NCI-H2107 treated with DMSO at 0.1 percent for 48 hours (cell line): ENCODE data around the gene SPON2.

Experiments
- DNase-seq: peaks from one replicate; lab custom pipeline; 2025; ENCODE audit not compliant: unreplicated experiment; lab: John Stamatoyannopoulos, UW

The SPON2 gene

DNA sequence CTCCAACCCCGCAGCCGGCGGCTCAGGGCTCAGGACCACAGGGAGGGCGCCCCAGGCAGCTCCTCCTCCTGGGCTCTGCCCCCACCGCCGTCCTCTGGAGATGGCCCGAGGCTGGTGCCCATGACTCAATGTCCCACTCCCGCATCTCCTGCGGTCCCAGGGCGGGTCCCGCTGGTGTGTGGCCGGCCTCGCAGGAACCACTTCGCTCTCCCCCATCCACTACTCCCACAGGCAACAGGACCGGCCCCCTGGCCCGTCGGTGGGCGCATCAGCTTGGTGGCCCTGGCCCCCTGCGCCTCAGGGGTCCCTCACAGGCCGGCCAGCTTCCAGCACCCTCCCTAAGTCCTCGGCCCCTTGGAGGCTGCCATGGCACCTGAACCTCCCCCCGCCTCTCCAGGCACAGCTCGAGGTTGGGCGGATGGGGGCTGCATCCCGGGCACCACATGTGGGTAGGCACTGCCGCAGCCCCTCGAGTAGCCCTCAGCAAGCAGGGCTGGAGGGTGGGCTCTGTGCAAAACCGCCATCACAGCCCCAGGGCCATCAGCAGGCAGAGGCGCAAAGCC lies 22.8 kb upstream of the SPON2 start:
- no peak for DNase-seq

DNA sequence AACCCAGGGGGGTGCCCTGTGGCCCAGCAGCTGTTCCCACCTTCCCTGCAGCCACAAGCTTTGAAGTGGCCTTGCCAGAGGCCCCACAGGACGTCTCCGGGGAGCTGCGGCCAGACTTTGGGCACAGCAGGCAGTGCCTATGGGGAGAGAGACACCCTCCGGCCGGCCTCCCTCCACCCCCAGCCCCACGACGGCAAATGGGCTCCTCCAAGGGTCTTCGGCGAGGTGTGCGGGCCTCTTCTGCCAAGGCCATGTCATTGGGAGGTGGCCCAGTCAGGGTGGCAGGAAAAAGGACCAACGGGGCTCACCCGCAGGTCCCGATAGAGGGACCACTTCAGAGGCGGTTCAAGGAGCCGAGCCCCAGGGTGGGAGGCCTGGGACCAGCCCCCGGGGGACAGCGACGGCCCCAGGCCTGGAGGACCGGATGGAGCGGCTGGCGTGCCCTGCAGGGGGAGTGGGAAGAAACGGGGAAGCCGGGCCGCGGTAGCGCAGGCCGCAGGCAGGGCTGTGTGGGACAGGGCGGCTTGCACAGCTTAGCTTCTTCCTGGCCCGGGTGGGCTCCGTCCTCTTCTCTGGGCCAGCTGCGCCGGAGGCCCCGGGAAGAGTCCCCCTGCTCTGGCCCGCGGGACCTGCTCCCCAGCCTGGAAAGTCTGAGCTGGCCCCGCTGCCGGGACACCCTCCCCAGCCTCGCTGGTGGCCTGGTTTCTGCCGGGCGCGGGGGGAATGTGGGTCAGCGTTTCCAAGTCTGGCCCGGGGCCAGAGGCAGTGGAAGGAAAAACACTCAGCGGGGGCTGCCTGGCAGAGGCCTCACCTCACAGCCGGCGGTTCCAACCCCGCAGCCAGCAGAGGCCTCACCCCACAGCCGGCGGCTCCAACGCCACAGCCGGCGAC lies 21.9 kb upstream of the SPON2 start:
- DNase-seq = no peak

DNA sequence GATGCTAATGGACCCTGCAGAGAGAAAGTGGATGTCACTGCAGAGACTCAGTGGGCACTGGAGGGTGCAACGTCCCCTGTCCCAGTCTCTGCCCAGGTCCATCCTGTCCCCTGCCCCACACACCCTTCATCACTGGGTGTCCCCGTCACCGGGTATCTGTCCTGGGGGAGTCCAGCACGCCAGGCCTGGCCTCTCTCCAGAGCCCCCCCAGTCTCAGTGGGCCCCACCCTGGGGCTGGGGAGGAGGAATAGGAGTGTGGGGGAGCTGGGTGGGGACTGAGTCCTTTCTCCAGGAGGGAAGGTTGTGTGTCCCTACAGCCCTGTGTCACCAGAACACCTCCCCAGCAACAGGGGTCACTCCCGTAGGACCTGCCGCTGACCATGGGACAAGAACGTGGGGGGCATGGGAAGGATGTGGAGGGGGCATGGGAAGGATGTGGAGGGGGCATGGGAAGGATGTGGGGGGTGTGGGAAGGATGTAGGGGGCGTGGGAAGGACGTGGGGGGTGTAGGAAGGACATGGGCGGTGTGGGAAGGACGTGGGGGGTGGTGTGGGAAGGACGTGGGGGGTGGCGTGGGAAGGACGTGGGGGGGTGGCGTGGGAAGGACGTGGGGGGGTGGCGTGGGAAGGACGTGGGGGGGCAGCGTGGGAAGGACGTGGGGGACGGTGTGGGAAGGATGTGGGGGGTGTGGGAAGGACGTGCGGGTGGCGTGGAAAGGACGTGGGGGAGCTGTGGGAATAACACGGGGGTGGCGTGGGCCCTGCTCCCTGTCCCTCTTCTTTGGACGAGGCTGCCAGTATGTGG lies 21.0 kb upstream of the SPON2 start:
- no peak for DNase-seq

DNA sequence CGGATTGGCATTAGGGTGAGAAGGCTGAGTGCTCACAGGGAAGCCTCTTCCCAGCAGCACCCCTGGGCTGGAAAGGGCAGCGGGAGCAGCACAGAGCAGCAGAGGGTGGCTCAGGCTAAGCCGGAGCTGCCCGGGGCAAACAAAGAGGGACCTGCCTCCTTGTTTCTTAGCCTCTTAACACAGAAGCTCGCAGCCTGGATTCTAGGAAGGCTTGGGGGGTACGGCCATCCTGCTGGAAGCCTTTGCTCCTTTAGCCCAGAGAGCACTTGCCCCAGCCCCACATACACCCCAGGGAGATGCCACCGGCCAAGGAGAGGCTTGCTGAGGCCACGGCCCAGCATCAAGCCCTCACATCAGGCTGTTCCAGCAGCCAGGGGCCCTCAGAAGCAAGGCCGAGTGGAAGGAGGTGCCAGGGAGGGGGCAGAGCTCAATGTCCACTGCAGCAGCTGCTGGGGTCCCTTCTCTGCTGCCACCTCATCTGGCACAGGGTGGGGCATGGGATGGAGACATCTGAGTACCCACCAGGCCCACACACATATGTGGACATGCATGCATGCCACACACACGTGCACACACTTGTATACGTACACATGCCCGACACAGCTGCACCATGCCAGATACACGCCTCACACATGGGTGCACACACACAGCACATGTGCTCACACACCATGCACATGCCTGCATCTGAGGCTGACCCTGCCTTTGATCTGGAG lies 20.3 kb upstream of the SPON2 start:
- no peak for DNase-seq

DNA sequence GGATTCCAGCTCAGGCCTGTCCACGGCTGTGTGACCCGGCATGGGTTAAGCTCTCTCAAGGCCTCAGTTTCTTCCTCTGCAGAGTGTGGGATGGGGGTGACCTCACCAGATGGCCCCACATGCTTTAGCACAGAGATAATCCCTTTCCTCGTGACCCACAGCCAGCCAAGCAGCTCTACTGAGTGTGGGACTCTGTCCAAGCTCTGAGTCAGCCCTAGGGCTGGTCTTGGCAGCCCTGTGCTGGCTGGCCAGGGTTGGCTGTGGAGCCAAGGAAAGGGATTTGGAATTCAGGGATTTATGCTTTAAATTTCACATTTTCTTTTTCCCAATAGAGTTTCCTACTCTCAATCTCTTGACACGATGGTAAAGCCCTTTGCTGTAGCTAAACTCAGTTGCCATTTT lies 19.7 kb upstream of the SPON2 start:
- DNase-seq = no peak

DNA sequence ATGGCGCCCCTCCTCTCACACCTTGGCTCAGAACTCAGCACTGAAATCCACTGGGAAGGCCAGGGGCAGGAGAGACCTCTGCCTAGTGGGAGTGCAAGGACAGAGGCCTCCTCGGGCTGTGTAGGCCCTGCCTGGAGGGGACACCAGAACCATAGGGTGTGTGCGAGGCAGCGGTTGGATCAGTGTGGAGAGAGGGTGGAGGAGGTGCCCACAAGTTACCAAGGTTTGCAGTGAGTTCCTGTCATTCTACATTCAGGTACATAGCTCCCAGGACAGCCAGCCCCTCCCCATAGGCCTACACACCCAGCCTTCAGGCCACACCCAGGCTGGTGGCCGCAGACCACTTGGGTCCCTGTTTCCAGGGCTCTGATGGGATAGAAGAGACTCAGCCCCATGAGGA lies 19.2 kb upstream of the SPON2 start:
- DNase-seq = no peak

DNA sequence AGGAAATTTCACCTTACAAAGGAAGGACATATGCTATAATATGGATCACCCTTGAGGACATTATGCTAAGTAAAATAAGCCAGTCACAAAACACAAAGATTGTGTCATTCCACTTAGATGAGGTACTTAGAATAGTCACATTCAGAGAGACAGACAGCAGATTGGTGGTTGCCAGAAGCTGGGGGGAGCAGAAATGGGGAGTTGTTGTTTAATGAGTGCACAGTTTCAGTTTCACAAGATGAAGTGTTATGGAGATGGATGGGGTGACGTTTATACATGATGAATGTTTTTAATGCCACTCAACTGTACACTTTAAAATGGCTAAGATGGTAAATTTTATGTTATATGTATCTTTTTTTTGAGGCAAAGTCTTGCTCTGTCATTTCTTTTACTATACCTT lies 14.8 kb upstream of the SPON2 start:
- no peak for DNase-seq

DNA sequence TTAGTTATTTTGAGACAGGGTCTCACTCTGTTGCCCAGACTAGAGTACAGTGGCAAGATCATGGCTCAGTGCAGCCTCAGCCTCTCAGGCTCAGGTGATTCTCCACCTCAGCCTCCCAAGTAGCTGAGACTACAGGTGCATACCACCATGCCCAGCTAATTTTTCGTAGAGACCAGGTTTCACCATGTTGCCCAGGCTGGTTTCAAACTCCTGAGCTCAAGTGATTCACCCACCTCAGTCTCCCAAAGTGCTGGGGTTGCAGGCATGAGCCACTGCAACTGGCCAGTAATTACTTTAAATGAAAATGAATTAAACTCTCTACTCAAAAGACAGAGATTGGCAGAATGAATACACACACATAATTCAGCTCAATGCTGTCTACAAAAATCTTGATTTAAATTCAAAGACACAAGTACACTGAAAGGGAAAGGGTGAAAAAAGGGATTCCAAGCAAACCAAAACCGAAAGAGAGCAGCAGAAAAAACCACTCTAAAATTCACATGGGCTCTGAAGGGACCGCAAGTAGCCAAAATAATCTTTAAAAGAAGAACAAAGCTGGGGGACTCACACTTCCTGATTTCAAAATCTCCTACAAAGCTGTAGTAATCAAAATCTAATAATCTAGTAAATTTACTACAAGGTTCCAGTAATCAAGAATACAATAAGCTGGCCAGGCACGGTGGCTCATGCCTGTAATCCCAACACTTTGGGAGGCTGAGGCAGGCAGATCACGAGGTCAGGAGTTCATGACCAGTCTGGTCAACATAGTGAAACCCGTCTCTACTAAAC lies 11.8 kb upstream of the SPON2 start:
- DNase-seq = no peak

DNA sequence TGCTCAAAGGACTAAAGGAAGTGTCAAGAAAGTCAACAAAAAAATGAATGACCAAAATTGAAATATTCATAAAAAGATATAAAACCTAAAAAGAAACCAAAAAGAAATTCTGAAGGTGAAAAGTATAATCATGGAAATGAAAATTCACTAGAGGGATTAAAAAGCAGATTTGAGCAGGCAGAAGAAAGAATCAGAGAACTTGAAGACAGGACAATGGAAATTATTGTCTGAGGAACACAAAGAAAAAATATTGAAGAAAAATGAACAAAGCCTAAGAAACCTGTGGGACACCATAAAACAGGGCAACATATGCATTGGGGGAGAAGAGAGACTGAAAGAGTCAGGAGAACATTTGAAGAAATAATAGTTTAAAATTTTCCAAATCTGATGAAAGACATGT lies 9.9 kb upstream of the SPON2 start:
- DNase-seq = no peak

DNA sequence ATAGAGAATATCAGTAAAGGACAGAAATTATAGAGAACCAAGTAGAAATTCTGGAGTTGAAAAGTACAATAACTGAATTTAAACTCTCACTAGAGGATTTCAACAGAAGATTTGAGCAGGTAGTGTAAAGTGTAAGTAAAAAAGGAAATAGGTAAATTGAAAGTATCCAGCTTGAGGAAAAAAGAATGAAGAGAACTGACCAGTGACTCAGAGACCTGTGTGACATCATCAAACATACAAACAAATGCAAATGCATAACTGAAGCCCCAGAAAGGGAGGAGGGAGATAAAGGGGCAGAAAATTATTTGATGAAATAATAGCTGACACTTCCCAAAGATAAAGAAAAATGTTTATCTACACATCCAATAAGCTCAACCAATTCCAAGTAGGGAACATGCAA lies 8.3 kb upstream of the SPON2 start:
- DNase-seq = no peak

DNA sequence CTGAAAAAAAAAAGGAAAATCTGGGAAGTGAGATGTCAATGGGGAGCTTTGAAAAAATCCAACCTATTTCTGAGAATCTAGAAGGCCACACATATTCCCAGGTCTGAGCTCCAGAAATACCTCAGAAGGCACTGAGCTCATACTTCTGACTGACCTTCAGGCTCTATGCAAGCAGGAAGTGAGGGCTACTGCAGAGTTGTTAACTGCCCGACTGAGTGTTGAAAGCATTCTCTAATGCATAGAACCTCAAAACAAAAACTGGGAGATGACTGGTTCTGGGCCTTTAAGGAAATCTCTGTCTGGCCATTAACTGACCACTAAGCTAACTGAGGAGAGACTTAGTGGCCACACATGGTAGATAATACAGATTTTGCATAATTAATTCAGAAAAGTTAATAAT lies 7.6 kb upstream of the SPON2 start:
- DNase-seq = no peak

DNA sequence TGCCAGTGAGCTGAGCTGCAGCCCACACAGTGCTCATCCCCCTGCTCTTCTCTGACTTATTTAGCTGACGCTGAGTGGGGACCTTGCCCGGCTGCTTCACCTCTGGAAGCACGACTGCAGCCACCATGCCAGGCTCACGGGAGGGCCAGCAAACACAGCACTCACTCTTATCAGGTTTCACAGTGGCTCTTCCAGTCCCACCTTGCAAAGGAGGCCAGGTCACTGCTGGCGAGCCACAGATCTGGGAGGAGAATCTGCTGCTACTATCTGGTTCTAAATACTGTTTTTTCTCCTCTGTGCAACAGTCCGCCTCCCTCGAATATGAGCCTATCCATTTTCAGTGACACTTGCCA lies 6.7 kb upstream of the SPON2 start:
- no peak for DNase-seq

DNA sequence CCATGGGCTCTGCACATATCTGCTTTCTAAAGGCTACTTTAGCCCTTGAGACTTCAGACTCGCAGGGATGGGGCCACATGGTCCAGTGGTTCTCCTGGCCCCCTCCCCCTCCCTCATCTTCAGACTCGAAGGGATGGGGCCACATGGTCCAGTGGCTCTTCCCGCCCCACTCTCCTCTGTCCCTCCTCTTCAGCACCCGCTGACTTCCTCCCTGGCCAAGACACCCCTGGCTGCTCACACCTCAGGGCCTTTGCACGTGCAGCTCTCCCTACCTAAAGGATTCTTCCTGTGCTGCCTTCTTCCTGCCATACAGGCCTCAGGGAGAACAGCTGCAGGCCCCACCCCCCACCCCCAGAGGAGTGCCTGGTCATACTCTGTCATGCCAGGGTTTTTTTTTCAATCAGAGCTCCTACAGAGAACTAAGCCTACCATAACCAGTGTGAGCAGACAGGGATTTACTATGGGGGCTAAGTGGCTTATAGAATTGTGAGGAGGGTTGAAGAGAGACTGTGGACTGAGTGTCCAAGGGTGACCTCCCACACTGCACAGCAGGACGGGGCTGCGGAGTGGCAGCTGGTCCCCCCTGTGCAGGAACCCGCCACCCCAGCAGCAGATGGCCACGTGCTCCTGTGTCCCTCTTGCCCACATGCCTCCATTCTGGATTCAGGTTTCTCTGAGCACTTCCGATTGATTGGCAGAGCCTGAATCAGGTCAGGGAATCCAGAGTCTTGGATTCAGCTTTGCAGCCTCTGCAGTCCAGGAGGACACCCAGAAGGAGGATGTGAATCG lies 6.1 kb upstream of the SPON2 start:
- DNase-seq = no peak

DNA sequence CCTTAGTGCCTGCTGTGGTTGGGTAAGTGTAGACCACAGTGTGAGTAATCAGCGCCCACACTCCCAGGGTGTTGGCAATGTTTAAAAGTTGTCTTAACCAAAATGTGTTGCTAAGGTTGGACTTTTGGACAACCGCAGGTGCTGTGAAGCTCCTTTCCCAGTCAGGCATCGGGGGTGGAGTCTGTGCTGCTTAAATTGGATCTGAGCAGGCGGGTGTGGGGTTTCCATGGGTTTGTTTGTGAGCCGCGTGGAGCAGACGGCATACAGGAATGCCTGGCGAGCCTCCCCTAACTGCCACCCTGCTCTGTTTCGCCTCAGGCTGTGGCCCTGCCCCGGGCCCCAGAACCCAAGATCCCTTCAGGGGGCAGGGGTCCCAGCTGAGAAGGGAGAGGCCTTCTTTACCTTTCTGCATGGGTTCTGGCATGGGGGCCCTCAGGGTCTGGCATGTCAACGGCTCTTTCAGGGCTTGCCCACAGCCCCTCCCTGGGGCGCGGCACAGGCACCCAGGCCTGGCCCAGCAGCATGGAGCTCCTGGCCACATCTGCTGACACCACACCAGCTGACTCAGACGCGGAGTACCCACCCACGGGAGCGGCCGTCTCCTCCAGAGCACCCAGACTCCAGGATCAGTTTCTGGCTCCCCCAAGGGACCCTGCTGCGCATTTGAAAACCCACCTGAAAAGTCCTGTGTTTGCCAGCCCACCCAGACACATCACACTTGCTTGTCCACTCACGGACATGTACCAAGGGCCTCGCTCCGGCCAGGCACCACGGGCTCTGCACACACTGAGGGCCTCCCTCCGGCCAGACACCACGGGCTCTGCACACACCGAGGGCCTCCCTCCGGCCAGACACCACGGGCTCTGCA lies 5.1 kb upstream of the SPON2 start:
- no peak for DNase-seq

DNA sequence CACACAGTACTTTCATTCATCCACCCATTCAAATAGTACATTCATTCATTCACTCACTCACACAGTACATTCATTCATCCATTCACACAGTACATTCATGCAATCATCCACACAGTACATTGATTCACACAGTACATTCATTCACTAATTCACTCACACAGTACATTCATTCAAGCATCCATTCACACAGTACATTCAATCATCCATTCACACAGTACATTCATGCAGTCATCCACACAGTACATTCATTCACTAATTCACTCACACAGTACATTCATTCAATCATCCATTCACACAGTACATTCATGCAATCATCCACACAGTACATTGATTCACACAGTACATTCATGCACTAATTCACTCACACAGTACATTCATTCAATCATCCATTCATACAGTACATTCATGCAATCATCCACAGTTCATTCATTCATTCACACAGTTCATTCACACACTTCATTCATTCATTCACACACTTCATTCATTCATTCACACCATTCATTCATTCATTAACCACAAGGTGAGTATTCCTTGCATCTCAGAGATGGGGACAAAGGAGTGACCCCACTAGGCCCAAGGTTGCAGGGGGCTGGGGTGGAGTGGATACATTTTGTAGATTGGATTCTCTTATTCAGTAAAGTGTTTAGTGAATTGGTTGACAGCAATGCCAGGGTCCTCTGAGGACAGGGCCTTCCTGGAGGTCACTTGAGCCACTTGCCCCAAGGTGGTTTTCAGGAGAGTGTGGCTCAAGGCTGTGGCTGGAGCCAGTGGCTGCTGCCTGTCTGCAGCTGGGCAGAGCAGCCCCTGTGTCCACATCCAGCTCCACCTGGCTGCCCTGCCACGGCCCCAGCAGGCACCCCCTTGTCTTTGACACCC lies 4.3 kb upstream of the SPON2 start:
- no peak for DNase-seq

DNA sequence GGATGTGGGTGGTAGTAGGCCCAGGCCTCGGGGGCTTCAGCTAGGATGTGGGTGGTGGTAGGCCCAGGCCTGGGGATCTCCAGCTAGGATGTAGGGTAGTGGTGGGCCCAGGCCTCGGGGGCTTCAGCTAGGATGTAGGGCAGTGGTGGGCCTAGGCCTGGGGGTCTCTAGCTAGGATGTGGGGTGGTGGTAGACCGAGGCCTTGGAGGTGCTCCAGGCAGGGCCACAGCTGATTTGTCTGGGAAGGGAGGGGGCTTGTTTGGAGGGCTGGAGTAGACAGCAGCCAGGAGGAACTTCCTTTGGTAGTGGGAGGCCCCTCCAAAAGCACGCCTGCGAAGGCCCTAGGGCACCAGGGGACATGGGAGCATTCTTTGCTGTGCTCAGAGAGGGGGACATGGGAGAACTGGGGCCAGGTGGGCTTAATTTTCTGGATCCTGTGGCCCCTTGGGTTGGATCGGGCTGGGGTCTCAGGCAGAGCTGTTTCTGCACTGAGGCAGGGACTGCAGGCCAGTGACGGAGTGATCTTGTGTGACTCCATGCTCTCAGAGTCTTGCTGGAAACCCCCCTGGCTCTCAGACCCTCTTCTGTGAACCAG lies 3.3 kb upstream of the SPON2 start:
- DNase-seq = no peak

DNA sequence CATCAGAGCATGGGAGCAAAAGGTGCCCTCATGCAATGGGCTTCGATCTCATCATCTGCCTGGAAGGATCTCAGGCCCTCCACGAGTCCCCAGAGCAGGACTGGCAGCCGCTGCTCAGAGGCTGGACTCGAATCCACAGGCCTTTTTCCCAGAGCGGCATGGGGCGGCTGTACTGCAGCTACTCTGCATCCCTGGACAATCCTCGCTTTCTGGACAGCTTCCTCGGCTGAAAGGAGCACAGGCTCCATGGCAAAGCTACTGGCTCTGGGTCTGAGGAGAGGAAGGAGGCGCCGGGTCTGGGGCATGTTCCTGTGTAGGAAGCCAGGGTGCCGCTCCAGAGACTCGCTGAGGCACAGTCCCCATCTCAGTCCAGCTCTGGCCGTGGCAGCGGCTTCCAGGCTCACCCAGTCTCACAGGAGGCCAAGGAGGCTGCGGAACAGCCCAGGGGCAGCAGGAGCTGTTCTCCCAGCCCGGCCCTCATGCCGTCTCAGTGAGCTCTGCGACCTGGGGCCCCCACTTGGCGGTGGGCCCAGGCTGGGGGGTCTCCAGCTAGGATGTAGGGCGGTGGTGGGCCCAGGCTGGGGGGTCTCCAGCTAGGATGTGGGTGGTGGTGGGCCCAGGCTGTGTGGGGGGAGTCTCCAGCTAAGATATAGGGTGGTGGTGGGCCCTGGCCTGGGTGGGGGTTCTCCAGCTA lies 2.7 kb upstream of the SPON2 start:
- DNase-seq = no peak
